Neural cell (in vitro differentiated cells): ENCODE measurements around the gene RCAN1.

ENCODE experiments used
- CTCF ChIP-seq: fragments of 450-650 bp; IDR thresholded peaks from 2 replicates; pipeline ENCODE4 v1.5.1; 2014; ENCODE audit warnings: antibody characterized with exemption, mild to moderate bottlenecking, moderate library complexity; ENCODE audit not compliant: poor library complexity, severe bottlenecking
- EP300 ChIP-seq: fragments of 450-650 bp; conservative IDR thresholded peaks from 2 replicates; pipeline ENCODE4 v1.6.1; 2014; ENCODE audit warnings: antibody characterized with exemption, mild to moderate bottlenecking, moderate library complexity; ENCODE audit not compliant: poor library complexity, severe bottlenecking
- EZH2 ChIP-seq: fragments of 200-600, 300-800 bp; shearing (Covaris generic), sonication (generic); IDR thresholded peaks from 2 replicates; pipeline ENCODE4 v1.6.1; 2014; ENCODE audit warnings: antibody characterized with exemption, low read length, borderline replicate concordance, mild to moderate bottlenecking; ENCODE audit not compliant: insufficient read depth, poor library complexity, severe bottlenecking
- POLR2AphosphoS5 ChIP-seq: IDR thresholded peaks from 2 replicates; pipeline ENCODE4 v1.6.1; 2012
- SMC3 ChIP-seq: fragments of 450-650 bp; conservative IDR thresholded peaks from 2 replicates; pipeline ENCODE4 v1.6.1; 2014; ENCODE audit warnings: antibody characterized with exemption, mild to moderate bottlenecking, moderate library complexity; ENCODE audit not compliant: poor library complexity

GRCh38 chr21:34560021-34560420 is 54.9 kb downstream of the RCAN1 start:
- TF ChIP-seq CTCF (no peak), SMC3 (no peak), POLR2AphosphoS5 (no peak), EZH2 (no peak), EP300 (no peak)
